Lung (tissue), 12 donors: ENCODE data around the gene POGZ. TPM values are rescaled to one million over a fixed set of nuclear protein-coding genes. Genes with fewer than 3 reads are reported as not detected.
A peak's percentile ranks its signal among the peaks of the same experiment; 100 is the strongest.

Experiments
- ATAC-seq: fragments of 200-7000 bp; cut with Tn5 transposase; one replicate; pipeline ENCODE4 v1.9.1; 2020; ENCODE audit warnings: moderate number of reproducible peaks; ENCODE audit not compliant: insufficient read depth, low FRiP score
- DNase-seq, 3 donors: peaks; one replicate each; pipeline ENCODE4 v3.0.0-alpha.2; 2013 to 2017
- H3K27ac ChIP-seq, 2 donors: one replicate each; pipeline ENCODE4 v1.5.1; 2013; ENCODE audit warnings: mild to moderate bottlenecking in 2 of 2, moderate library complexity in 2 of 2, control low read depth in 1 of 2, inconsistent platforms in 1 of 2, low read depth in 1 of 2, low read length in 1 of 2
- H3K27me3 ChIP-seq, 3 donors: one replicate each; pipeline ENCODE4 v1.5.1; 2013; ENCODE audit warnings: low read length in 2 of 3; ENCODE audit not compliant: control insufficient read depth in 3 of 3, insufficient read depth in 3 of 3
- H3K36me3 ChIP-seq, 4 donors: one replicate each; pipeline ENCODE4 v1.5.1; 2013; ENCODE audit warnings: low read length in 4 of 4, mild to moderate bottlenecking in 1 of 4, moderate library complexity in 1 of 4; ENCODE audit not compliant: control insufficient read depth in 4 of 4, insufficient read depth in 4 of 4
- H3K4me1 ChIP-seq, 5 donors: one replicate each; pipeline ENCODE4 v1.5.1; 2013; ENCODE audit warnings: low read length in 5 of 5, mild to moderate bottlenecking in 2 of 5, moderate library complexity in 1 of 5; ENCODE audit not compliant: control insufficient read depth in 5 of 5, insufficient read depth in 5 of 5
- H3K4me3 ChIP-seq: one replicate; pipeline ENCODE4 v1.5.1; 2013; ENCODE audit warnings: mild to moderate bottlenecking, control low read depth, moderate library complexity
- H3K9ac ChIP-seq, 2 donors: one replicate each; pipeline ENCODE4 v1.5.1; 2013; ENCODE audit warnings: low read length in 2 of 2, control low read depth in 1 of 2; ENCODE audit not compliant: insufficient read depth in 1 of 2
- H3K9me3 ChIP-seq, 4 donors: one replicate each; pipeline ENCODE4 v1.5.1; 2013; ENCODE audit warnings: low read length in 3 of 4, mild to moderate bottlenecking in 1 of 4, moderate library complexity in 1 of 4; ENCODE audit not compliant: control insufficient read depth in 4 of 4, insufficient read depth in 3 of 4
- WGBS, 2 donors: extraction: QIAGEN DNeasy Blood & Tissue Kit; methylation state at CpG; one replicate each; pipeline ENCODE4 v1.1.7; 2013; 5-methylcytosine and 5-hydroxymethylcytosine counted together
- polyA plus RNA-seq, 2 donors: library from polyadenylated mRNA; stranded (reverse); fragments of 200-250 nt; gene quantifications; one replicate each; pipeline ENCODE4 v1.2.1, GENCODE V29; 2013
- total RNA-seq, 2 donors: library from RNA; depleted of rRNA in 1 of 2; stranded (reverse); fragments of >200 nt in 1 of 2; gene quantifications; one replicate each; pipeline ENCODE4 v1.2.1, GENCODE V29; 2014 to 2021
- TF ChIP-seq, protein P1 (sequence below): IDR thresholded peaks from 2 replicates; pipeline ENCODE4 v1.5.1; 2012; ENCODE audit warnings: mild to moderate bottlenecking; ENCODE audit errors: control extremely low read depth, extremely low read depth
- donor health status: control.
- donor health status: control.
- donor health status: Bipolar disorder and iron deficiency.
- donor health status: healthy.
- donor health status: DM: yes; HTN: yes; CAD: no.

Gene POGZ
- total and polyA plus RNA-seq, 4 donors = 12.6 to 131 (median 41.6) TPM

DNA sequence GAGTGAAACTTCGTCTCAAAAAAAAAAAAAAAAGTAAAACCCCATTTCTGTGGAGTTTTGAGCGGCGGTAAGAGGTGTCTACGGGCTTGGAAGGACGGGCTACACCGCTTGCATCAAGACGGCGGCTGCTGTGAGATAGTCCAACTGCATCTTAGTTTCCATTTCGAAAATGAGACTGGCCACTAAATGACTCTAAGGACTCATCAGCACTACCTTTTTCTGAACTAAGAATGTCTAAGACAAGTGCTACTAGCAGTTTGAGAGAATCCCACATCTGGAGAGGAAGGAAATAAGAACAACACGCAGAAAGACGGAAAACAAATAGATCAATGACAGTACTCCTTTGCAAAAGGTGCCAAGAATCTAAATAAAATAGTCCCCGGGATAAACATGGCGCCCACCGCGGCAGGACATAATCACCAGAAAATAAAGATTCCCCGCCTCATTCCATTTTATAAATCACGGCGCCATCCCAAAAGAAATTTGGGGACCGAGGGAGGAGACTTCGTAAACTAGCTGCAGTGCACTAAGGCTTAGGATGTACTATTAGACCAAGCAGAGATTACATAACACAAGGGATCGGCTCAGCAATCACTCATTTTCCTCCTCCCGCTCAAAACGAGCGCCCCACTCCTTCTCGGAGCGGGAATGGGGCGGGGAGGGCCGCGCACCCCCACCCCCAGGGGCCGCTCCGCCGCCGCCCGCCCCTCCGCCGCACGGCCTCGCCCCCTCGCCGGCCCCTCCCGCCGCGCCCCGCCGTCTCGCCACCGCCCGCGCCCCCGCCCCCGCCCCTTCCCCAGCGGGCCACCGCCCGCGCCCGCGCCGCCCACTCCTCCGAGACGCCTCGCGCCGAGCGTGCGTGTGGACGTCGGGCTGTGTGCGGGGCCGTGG lies 1.1 kb downstream of the POGZ start:
- Histone ChIP-seq H3K27me3 (peaks cover 0 to 4% (median 0%) of the 10 kb centered on the region in 3 donors), H3K4me1 (peaks cover 3 to 13% (median 6%) of the 10 kb centered on the region in 5 donors), H3K9me3 (no peaks in the 10 kb centered on the region), H3K9ac (peak overlapping the region; percentile 37 to 82), H3K4me3 (peak overlapping the region; percentile 67), H3K36me3 (no peaks in the 10 kb centered on the region), H3K27ac (peak overlapping the region; percentile 84 to 97)
- TF ChIP-seq, protein P1, sequence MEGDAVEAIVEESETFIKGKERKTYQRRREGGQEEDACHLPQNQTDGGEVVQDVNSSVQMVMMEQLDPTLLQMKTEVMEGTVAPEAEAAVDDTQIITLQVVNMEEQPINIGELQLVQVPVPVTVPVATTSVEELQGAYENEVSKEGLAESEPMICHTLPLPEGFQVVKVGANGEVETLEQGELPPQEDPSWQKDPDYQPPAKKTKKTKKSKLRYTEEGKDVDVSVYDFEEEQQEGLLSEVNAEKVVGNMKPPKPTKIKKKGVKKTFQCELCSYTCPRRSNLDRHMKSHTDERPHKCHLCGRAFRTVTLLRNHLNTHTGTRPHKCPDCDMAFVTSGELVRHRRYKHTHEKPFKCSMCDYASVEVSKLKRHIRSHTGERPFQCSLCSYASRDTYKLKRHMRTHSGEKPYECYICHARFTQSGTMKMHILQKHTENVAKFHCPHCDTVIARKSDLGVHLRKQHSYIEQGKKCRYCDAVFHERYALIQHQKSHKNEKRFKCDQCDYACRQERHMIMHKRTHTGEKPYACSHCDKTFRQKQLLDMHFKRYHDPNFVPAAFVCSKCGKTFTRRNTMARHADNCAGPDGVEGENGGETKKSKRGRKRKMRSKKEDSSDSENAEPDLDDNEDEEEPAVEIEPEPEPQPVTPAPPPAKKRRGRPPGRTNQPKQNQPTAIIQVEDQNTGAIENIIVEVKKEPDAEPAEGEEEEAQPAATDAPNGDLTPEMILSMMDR = no peak
- ATAC-seq (peak; percentile 59), DNase-seq (peak; percentile 82 to 91 (median 90))
- WGBS, 2 donors = 1% methylated on average over 27 to 69 of the region's 69 CpGs

DNA sequence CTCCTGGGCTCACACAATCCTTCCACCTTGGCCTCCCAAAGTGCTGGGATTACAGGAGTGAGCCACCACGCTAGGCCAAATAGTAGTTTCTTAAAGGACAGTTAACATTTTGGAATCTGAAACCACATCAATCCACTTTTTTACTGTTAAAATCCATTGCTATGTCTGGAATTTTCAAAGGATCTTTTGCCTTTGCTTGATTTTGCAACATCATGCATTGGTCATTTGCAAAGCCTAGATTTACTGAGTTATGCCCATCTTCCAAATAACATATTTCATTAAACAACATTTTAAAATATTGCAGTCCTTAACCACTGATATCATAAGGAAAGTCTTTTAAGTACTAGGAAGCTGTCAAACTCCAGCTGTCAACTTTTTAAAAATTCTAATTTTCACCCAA lies 3.3 kb downstream of the POGZ start:
- ATAC-seq = no peak
- 73 to 88% methylated on average over 1 of the region's 1 CpG for WGBS, 2 donors
- peak in 1 of 3 donors; percentile 39 for DNase-seq
- Histone ChIP-seq H3K27me3 (no peaks in the 10 kb centered on the region), H3K4me1 (peaks cover 3 to 13% (median 6%) of the 10 kb centered on the region in 5 donors), H3K27ac (peak overlapping the region in 1 of 2 donors; percentile 13), H3K9ac (no peak overlapping the region), H3K36me3 (no peaks in the 10 kb centered on the region), H3K9me3 (no peaks in the 10 kb centered on the region), H3K4me3 (no peak overlapping the region)
- TF ChIP-seq, protein P1 = no peak

DNA sequence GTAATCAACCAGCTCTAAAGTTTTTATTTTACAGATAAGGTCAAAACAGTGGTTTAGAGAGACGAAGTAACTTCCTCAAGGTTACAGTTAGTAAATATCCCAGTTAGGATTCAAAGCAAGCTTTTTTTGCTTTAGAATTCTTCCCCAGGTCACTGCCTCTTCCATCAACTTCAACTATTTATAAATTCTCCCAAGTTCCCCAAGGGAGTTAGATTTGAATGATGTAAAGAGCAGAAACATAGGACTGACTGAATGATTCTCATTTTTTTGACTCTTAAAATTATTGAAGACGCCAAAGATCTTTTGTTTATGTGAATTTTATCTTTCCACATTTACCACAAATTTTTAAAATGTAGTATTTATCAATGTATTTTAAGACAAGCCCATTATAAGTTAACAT lies 4.1 kb downstream of the POGZ start:
- H3K9me3 ChIP-seq = no peaks in the 10 kb centered on the region
- H3K9ac ChIP-seq = no peak overlapping the region
- H3K4me1 ChIP-seq = peaks cover 3 to 13% (median 6%) of the 10 kb centered on the region in 5 donors
- no peaks in the 10 kb centered on the region for H3K27me3 ChIP-seq
- ATAC-seq = no peak
- no peak overlapping the region for H3K4me3 ChIP-seq
- no peaks in the 10 kb centered on the region for H3K36me3 ChIP-seq
- WGBS, 2 donors = 64 to 69% methylated on average over 2 of the region's 2 CpGs
- no peak for DNase-seq
- H3K27ac ChIP-seq = no peak overlapping the region
- TF ChIP-seq, protein P1 = no peak
